Measurements from ENCODE around the gene SENP2. TPM values are rescaled to one million over a fixed set of nuclear protein-coding genes. Genes with fewer than 3 reads are reported as not detected.

Gene SENP2
- total and polyA plus RNA-seq, 10 of the 15 experiments (the other 5 are each of a cell fraction or from before 2014, with no cell fraction given), result 9.0 to 42.7 (median 25.1) TPM

GRCh38 chr3:185653949-185654757 lies 68.1 kb downstream of the SENP2 start:
- POLR2A ChIA-PET, result no interaction called here
- no peak overlapping the region for H3K4me3 ChIP-seq
- BruUV-seq (replicated peaks), result no TSS peak
- intact Hi-C loops (cut with micrococcal nuclease; ENCODE audit: unreplicated experiment), result no loop called here
- H3K27ac ChIP-seq (ENCODE audit: control insufficient read depth, insufficient read depth), result no peak overlapping the region
- 37% methylated on average over 12 of the region's 12 CpGs for WGBS (ENCODE audit: insufficient coverage, insufficient replicate concordance, low lambda C conversion rate, missing lambda C conversion rate)
- RAD21 ChIA-PET (ENCODE audit: unreplicated experiment), result no interaction called here
- H3K4me1 ChIP-seq (ENCODE audit: control insufficient read depth, insufficient read depth, low read length), result no peaks in the 10 kb centered on the region
- in situ Hi-C loops (cut with MboI), result no loop called here
- H3K36me3 ChIP-seq (ENCODE audit: control insufficient read depth in 2 of 2, insufficient read depth in 2 of 2, low read length in 1 of 2), result no peaks in the 10 kb centered on the region
- CTCF ChIA-PET, result no interaction called here
- DNase-seq (ENCODE audit: low read depth, low spot score), result no peak
- no peaks in the 10 kb centered on the region for H4K20me1 ChIP-seq (ENCODE audit: control insufficient read depth, insufficient read depth)
- no peak overlapping the region for H3K9ac ChIP-seq (ENCODE audit: control insufficient read depth, insufficient read depth, low read length)
- no peak for ATAC-seq
- no peak overlapping the region for H3K4me2 ChIP-seq (ENCODE audit: control insufficient read depth, insufficient read depth)
- no peak for FAIRE-seq
- SMC1A ChIA-PET (ENCODE audit: uncharacterized antibody, unreplicated experiment), result interaction anchor here (0.8 kb wide), 1 partner anchor 114 kb away, joined by 3 read pairs; no protein-coding TSS in a partner anchor
- H3K27me3 ChIP-seq (replicated peaks in 1 of 2; ENCODE audit: control insufficient read depth in 2 of 2, insufficient read depth in 2 of 2, low read length in 1 of 2), result peaks cover 2 to 3% of the 10 kb centered on the region in 2 experiments; a peak in 3 of 4 replicates
- no peaks in the 10 kb centered on the region for H3K9me3 ChIP-seq (replicated peaks; ENCODE audit: control insufficient read depth, insufficient read depth, low read length)
- H3K79me2 ChIP-seq (ENCODE audit: control insufficient read depth, insufficient read depth, low read length), result no peaks in the 10 kb centered on the region
- no peak overlapping the region for H2AFZ ChIP-seq (ENCODE audit: control insufficient read depth, low read depth, low read length)
- TF ChIP-seq EZH2 (IDR thresholded peaks at IDR 0.05; ENCODE audit: borderline replicate concordance, control insufficient read depth, low read depth, low read length) (no peak), IRF5 (IDR thresholded peaks at IDR 0.05; ENCODE audit: borderline replicate concordance) (no peak), NKRF (conservative IDR thresholded peaks at IDR 0.05) (no peak), ZBTB40 (IDR thresholded peaks at IDR 0.05; ENCODE audit: borderline replicate concordance) (no peak), MTA3 (IDR thresholded peaks at IDR 0.05; ENCODE audit: borderline replicate concordance, low read length) (no peak), CUX1 (IDR thresholded peaks at IDR 0.05; ENCODE audit: insufficient replicate concordance, low read depth, low read length) (no peak), USF2 (IDR thresholded peaks at IDR 0.05; ENCODE audit: borderline replicate concordance, low read depth, low read length) (no peak)

Measured in GM12878 (cell line).